ENCODE results near the gene GRID2.

- TF ChIP-seq CTCF (IDR thresholded peaks at IDR 0.05; ENCODE audit: low read length) = no peak
- no peak for TF ChIP-seq EZH2phosphoT487 (IDR thresholded peaks at IDR 0.05; ENCODE audit: low read length)
- TF ChIP-seq EZH2 (optimal IDR thresholded peaks at IDR 0.05; ENCODE audit: low read depth, low read length) = no peak
These were observed 986.1 kb downstream of the GRID2 start for GRCh38 chr4:93289831-93290230.

Data from MM.1S (cell line).